C4-2B (cell line): ENCODE measurements around the gene APOBEC3C.
"Not testable (repeated sequence)": the region's sequence is repeated elsewhere in the genome, so short reads cannot be mapped to it uniquely, and the experiment has no call there.

Source experiments
- H3K27ac ChIP-seq: fragments of 450-650 bp; 2 replicates; pipeline ENCODE4 v1.5.1; 2017
- CTCF ChIP-seq: fragments of 450-650 bp; conservative IDR thresholded peaks from 2 replicates; pipeline ENCODE4 v1.5.1; 2017; ENCODE audit warnings: mild to moderate bottlenecking
- ZFX ChIP-seq: fragments of 450-650 bp; IDR thresholded peaks from 2 replicates; pipeline ENCODE4 v1.6.1; 2017

Gene APOBEC3C

GRCh38 chr22:39017596-39018365 lies 3.7 kb downstream of the APOBEC3C start:
- H3K27ac ChIP-seq = no peak overlapping the region
- no peak for TF ChIP-seq CTCF
- no peak for TF ChIP-seq ZFX

DNA sequence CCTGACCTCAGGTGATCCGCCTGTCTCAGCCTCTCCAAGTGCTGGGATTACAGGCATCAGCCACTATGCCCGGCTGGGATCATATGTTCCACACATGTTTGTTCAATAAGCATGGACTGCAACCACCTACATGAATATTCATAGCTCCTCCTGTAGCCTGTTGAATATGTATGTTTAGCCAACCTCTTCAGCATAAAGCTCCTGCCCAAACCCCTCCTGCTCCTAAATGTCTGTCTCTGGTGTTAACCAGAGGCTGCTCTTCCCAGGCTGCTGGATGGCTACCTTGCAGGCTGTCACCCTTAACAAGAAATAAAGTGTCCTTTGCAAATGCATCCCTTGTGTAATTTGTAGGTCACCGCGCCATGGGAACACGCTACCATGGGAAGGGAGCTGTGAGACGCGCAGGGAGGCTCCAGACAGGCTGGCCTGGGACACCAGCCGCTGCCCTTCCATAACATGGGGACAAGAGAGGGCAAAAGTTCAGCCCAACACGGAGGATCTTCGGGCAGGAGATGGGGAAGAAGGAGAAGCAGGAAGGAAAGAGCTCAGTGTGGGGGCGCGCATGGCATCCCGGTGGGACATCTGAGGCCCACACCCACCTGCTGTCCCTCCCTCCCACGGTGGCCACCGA lies 6.1 kb downstream of the APOBEC3C start:
- H3K27ac ChIP-seq = not testable (repeated sequence)

DNA sequence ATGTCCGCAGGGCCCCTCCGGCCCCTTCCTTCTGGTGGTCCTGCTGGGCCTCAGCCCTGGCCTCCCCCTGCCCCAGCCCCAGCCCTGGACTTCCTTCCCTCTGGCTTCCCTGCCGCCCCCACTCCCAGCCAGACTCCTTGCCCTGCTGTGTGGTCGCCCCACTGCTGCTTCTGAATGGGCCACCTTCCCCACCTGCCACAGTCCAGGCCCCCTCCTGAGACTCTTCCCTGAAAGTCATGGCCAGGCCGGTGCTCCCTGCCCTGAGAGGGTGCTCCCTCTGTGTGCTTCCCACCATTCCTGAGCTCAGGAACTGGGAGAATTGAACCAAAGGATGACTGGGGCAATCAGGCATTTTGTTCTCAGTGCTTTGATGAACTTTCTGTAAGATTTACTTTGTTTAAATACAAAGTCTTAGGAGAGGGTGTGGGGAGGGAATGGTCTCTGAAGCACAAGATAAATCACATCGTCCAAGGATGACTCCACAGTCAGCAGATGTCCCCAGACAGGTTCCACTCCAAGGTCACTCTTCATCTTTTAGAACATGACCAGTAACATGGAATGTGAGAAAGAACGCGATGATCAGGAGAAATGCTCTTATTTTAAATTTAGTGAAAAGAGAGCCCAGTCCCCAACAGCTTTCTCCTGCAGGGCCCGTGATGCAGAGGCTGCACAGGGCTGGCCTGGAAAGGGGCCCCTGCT lies 7.6 kb downstream of the APOBEC3C start:
- TF ChIP-seq CTCF = no peak
- TF ChIP-seq ZFX = no peak
- H3K27ac ChIP-seq = no peak overlapping the region

GRCh38 chr22:39024519-39025308 lies 10.7 kb downstream of the APOBEC3C start:
- TF ChIP-seq ZFX (no peak), CTCF (no peak)
- no peak overlapping the region for H3K27ac ChIP-seq

GRCh38 chr22:39026509-39027150 lies 12.6 kb downstream of the APOBEC3C start:
- no peak for TF ChIP-seq CTCF
- no peak for TF ChIP-seq ZFX
- no peak overlapping the region for H3K27ac ChIP-seq

- H3K27ac ChIP-seq = no peak overlapping the region
- no peak for TF ChIP-seq ZFX
These were observed 13.7 kb downstream of the APOBEC3C start for GRCh38 chr22:39027717-39028116.

DNA sequence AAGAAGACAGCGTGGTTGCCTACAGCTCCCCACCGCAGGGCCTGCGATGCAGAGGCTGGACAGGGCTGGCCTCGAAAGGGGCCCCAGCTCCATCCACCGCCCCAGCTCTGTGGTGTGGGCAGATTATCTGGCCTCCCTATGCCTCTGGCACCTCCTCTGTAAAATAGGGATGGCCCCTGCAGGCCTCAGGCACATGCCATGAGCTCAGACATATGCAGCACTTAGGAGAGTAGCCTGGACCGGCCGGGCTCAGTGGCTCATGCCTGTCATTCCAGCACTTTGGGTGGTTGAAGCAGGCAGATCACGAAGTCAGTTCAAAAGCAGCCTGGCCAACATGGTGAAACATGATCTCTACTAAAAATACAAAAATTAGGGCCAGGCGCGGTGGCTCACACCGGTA lies 14.2 kb downstream of the APOBEC3C start:
- TF ChIP-seq CTCF (no peak), ZFX (no peak)
- no peak overlapping the region for H3K27ac ChIP-seq
